HG02642 (cell line): ENCODE results near the gene PLN.

ENCODE experiments used
- ATAC-seq: cut with Tn5 transposase; IDR thresholded peaks from one replicate; pipeline ENCODE4 v1.9.1; 2021; ENCODE audit warnings: mild to moderate bottlenecking; ENCODE audit not compliant: unreplicated experiment, poor library complexity

PLN gene

DNA sequence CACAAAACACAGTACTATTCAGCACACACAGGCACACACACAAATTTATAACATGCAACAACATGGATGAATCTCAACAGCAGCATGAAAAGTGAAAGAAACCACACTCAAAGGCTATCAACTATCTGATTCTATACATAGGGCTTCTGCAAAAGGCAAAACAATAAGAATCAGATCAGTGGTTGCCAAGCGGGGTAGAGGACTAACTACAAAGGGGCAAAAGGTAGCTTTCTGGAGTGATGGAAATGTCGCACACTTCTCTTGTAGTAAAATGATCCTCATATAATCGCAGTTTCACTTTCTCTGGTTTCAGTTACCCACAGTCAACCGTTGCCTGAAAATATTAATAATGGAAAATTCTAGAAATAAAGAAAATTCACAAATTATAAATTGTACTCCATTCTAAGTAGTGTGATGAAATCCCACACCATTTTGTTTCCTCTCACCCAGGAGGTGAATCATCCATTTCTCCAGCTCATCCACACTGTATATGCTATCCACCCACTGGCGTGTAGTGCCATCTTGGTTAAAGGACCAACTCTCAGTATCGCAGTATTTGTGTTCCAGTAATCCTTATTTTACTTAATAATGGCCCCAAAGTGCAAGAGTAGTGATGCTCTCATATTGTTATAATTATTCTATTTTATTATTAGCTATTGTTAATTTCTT, 12.8 kb upstream of the PLN start:
- no peak for ATAC-seq

DNA sequence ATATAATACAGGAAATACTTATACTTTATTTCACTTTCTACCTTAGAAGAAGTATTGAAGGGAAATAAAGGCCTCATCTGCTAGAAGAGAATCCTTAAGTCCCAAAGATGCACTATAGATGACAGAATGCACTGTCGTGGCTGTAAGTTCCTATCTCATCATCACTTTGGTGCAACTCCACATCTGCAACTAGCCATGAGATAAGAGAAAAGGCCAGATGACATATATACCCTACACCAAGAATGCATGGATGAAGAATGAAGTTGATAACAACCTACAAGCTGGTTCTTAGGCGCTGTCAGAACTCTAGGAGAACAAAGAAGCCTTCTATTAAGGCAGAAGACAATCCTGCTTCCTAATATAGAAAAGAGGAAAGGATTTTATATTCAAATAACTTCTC, 11.6 kb upstream of the PLN start:
- ATAC-seq: no peak

DNA sequence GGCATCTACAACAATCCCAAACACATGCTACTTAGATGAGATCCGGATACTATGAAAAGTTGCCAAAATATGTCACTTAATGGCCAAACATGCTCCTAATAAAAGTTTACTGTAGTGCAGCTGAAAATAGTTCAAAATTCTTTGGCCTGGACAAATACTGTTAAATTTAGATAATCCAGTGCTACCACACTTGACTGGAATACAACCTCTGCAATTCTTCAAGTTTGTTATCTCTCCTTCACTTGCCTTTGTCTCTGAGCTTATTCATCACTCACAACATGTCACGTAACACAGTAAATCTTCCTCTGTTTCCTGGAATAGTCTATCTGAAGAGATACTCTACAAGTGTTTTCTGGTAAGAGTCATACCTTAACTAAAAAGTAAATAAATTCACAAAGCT, 10.5 kb upstream of the PLN start:
- ATAC-seq: no peak

DNA sequence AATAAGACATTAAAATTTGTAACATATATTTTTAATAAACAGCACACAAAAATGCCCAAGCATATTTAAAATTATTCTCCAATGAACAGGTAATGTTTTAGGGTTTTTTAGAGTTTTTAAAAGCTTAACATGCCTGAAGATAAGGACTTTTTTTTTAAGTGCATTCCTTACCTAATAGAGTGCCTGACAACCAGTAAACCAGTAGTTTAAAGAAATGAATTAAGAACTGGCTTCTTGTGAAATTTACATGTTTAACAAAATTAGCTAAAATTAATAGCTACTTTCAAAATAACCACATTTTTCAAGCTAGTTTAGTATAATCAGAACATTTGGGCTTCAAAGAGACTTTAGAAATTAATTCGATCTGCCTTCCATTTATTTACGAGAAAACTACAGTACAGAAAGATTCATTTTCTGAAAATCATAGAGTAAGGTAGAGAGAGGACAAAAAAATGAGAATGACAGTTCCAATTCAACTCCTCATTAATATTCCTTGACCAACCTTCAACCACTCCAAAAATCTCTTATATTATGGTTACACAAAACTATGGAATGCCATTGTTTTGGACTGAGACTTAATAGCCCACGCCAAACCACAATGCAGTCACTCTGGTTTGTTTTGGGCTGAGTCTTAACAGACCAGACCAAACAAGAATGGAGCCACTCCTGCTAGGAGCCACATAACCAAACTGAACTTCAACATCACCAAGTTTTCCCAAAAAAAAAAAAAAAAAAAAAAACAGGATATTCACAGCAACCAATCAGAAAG, 5.7 kb upstream of the PLN start:
- ATAC-seq: no peak

DNA sequence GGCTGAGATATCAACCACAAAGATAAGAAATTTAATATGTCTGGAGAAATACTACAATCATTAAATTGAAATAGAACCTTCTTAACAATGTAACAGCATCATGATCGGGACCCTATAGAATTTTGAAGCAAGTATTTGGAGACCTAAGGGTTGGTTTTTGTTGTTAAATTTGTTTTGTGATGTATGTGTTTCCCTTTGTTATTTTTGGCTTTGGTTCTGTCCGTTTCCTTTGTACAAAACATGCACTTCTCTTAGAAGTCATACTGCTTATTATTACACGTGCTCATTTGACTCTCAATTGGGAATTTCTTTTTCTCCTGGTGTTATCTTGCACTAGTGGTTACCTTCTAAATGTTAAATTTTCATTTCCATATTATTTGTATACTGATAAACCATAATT, 4.0 kb upstream of the PLN start:
- no peak for ATAC-seq

DNA sequence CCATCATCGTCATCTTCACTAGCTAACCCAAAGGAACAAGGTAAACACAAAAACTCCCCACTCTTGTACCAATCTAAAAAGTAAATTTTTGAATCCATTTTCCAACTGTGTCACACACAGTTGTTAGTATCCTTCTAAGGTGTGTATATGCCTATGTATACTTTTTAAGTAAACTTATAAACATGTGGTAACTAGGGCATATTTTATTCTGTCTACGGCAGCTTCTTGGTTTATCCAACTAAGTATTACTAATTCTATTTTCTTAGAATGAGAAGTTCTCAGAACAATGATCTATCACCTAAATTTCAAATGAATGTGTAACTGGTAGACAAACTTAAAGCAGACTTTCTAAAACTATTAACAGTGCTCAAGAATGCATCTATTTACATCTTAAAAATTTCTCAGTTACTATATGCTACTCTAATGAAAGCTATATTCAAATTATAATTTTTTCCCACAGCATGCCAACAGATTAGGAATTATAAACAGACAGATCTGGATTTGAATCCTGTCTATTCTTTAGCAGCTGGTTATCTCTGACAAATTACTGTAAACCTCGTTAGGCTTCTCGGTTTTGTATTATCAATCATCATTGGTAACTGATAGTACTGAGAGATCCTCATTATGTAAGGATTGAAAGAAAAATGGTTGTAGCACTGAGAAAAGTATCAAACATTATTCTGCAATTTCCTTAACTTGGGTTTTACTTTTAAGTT, 1.8 kb upstream of the PLN start:
- no peak for ATAC-seq

DNA sequence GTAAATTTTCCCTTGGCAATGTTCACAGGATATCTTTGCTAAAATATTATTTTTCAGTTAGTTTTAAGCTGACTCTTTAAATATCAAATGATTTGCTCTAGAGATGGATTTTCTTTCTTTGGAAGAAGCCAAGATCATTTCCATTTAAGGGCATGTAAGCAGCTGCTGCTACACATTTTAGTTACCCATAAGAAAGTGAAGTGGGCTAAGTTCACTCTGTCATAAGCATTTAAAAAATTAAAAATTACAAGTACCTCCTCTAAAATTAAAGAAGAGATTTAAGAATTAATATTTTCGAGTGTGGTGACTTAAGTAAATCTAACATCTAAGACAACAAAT, 1.2 kb upstream of the PLN start:
- no peak for ATAC-seq

DNA sequence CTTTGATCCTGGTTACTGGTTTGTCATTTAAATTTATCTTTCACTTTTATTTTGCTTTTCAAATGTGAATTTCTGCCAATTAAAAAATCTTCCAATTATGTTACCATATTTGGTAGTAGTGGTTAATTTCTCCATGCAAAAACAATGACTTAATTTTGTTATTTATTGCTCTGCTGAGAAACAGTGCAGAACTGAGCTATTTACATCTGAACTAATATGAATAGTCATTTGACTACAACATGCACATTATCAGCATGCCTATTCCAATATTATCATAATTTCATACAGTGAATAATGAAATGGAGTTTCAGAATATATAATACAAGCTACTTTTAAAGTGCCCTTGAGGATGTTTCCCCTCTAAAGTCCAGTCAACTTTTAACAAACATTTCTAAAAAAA, 517 bp downstream of the PLN start:
- no peak for ATAC-seq

DNA sequence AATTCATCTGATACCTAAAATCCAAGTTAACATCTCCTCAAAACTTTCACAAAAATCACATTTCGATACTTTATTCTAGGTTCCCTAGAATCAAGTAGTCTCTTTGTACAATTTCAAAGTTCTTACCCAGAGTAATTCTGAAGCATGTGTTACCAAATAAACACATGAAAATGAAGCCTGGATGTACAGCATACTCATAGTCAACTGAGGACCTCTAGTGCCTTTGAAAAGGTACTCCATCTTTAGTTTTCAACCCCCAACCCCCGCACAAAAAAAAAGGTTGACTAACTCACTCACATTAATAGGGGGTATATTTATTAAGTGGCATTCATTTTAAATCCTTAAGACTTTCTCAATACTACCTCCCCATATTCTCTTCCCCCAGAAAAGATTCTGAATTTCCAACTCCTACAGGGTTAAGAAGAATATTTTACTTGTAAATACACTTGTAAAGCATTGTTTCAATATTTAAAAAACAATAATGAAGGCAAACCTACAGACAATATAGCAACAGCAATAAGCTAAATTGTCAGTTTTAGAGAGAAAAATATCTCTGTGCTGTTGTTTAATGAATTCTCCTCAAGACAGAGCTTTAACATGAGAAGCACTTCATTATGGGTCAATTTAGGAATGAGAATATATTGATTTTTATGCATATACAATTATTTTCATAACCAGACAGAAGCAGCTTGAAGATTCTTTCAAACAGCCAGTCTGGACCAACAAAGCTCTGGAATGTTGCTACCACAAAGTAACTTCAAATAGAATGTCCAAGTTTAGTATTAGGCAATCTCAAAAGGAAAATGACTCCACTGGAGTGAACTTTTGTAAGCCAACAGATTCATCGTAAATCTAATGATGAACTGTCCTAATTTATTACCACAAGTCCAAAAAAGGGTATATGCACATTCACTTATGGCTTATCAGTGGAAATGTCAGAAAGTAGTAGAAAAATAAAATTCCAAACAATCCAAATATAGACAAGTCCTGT, 3.3 kb downstream of the PLN start:
- ATAC-seq: peak; percentile 91

DNA sequence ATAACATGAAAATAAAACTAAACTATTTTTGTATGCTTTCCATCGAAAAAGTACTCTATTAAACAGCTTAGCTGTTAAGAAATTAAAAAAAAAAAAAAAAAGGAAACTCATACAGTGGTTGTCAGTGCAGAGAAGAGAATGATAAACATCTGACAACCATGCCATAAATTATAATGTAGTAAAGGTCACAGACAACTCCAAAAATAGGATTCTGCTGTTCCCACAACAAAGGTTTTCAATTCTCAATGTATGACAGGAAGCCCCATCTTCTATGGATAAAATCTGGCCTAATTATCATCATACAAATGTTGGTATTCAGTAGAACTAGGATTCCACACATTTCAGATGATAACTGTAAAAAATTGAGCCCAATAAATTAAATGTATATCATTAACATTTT, 5.0 kb downstream of the PLN start:
- ATAC-seq: no peak

DNA sequence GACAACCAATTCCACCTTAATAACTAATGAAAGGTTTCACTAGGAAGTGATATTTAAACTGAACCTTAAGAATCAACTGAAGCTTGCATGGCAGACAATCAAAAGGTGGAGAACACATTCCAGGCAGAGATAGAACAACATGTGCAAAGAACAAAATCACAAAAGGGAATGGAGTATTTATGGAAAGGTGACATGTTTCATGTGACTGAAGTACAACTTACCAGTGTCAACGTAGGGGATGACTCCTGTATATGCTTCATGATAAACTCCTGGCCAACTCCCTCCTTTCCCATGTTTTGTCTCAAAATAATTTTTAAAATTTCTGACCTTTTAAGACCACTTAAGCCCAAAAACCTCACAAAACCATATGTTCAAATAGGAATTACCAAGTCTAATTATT, 6.6 kb downstream of the PLN start:
- ATAC-seq: no peak

DNA sequence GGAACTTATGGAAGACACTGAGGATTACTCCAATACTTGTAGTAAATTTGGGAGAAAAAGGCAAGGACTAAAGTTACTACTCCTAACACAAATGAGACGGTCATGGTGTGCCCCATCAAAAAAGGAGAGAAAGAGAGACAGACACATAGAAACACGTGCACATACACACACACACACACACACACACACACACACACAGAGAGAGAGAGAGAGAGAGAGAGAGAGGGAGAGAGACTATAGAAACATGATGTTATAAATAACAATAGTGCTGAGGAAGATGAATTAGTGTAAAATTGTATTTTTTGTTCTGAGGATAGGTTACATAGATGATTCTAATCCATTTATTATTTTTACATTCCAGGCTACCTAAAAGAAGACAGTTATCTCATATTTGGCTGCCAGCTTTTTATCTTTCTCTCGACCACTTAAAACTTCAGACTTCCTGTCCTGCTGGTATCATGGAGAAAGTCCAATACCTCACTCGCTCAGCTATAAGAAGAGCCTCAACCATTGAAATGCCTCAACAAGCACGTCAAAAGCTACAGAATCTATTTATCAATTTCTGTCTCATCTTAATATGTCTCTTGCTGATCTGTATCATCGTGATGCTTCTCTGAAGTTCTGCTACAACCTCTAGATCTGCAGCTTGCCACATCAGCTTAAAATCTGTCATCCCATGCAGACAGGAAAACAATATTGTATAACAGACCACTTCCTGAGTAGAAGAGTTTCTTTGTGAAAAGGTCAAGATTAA, 10.5 kb downstream of the PLN start:
- ATAC-seq: peak; percentile 57

DNA sequence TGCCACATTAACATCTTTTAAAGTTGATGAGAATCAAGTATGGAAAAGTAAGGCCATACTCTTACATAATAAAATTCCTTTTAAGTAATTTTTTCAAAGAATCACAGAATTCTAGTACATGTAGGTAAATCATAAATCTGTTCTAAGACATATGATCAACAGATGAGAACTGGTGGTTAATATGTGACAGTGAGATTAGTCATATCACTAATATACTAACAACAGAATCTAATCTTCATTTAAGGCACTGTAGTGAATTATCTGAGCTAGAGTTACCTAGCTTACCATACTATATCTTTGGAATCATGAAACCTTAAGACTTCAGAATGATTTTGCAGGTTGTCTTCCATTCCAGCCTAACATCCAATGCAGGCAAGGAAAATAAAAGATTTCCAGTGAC, 11.6 kb downstream of the PLN start:
- ATAC-seq: no peak

DNA sequence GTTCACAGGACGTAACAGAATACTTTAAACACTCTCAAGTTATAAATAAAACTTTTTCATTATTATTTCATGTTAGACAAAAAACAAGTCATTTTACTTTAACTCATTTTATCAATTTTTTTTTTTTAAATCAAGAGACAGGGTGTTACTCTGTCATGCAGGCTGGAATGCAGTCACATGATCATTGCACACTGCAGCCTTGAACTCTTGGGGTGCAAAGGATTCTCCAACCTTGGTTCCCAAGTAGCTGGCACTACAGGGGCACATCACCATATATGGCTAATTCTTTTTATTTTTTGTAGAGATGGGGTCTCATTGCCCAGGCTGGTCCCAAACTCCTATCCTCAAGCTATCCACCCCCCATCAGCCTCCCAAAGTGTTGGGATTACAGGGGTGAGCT, 14.2 kb downstream of the PLN start:
- ATAC-seq: no peak

DNA sequence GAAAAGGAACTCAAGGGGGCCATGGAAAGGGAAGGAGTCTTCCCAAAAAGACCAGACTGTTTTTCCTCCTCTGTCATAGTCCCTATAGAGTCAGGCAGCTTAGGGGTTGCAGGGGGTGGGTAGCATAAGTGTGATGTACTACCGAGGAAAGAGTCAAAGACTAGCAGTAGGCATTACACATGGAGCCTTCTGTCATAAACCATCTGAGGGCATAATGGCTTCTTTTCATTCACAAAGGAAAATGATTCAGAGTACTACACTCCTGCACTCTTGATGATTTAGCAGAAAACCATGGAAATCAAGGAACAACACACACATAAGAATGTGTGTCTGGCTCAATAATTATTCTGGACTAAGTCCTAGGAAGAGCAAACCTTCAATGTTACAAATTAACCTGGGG, 14.9 kb downstream of the PLN start:
- ATAC-seq: no peak

DNA sequence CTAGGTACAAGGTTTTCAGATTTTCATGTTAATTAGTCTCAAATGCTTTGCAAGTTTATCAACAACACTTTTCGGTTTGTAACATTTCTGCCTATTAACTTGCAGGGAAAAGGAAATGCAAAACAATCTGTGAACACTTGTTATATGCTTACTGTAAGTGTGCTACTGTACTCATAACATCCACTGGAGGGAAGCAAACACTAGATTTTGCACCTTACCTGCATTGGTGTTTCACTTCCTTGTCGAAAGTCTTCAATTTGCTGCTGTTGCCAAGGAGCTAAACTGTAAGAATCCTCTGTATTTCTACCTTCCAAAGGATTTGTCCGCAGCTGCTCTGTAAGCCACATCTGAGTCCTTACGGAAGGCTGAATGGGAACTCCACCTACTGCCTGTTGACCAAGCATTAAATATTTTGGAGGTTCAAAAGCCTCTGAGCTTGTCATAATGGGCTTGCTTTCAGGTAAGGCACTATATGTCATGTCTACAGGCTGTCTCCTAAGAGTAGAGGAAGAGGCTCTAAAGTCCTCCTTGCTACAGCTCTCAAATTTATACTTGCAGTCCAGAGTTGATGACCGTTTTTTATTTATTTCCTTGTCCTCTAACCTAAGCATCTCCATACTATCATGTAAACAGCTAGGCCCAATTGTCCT, 17.3 kb downstream of the PLN start:
- ATAC-seq: peak; percentile 100

DNA sequence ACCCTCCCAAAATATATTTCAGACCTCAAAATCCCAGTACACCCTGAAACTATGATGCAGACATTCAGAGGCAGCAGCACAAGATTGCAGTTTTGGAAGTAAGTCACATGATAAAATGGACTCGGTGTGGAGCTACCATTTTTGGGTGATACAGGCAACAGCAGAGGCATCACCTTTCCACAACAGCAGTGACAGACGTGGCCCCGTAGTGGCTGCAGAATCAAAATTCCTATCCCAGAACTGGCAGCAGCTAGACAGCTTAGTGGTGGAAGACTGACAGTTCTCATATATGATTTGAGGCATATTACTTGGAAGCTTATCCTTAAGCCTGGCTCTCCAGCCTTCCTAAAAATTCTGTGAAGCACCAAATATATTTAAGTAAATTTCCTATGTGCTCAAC, 19.9 kb downstream of the PLN start:
- no peak for ATAC-seq

DNA sequence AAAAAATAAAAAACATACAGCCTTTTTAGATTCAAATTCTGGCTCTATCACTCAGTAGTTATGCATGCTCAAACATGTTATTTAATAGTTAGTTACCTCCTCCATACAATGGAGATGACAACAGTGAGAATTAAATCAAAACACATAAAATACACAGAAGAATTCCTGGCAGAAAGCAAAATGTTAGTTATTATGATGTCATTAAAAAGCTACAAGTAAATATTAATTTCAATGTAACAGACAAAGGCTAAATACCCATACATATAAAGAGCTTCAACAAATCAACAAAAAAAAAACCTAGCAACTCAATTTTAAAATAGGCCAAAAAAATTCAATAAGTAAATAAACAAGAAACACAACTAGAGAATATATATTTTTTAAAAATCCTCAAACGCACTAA, 21.4 kb downstream of the PLN start:
- no peak for ATAC-seq

DNA sequence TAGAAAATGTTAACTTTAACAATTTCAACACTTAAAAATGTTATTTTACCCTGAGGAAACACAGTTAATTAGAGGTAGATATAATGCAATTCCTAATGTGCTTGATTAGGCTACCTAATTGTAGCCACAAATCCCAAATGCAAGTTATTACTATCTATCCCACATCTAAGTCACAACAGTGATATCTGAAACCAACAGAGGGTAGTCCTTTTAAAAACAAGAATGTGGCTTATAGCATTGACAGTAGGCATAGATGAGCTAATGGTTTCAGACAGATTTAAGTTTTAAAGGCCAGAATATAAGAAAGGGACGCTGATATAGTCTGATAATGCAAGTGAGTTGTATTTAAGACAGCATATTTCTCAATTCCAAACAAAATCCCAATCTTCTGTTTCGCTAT, 23.0 kb downstream of the PLN start:
- no peak for ATAC-seq
